Epithelial cell of esophagus (primary cell): ENCODE results near the gene PRDM16.

Experiments used
- DNase-seq: peaks from one replicate; pipeline ENCODE4 v3.0.0; 2010; ENCODE audit warnings: low read depth
- H3K4me3 ChIP-seq: 2 replicates; pipeline ENCODE4 v1.5.1; 2011; ENCODE audit warnings: mild to moderate bottlenecking, low read length, control low read depth
- CTCF ChIP-seq: IDR thresholded peaks from 2 replicates; pipeline ENCODE4 v1.5.1; 2011; ENCODE audit warnings: low read depth, mild to moderate bottlenecking, low read length, control low read depth, inconsistent platforms; ENCODE audit not compliant: insufficient read depth; ENCODE audit errors: missing control alignments

The PRDM16 gene

DNA sequence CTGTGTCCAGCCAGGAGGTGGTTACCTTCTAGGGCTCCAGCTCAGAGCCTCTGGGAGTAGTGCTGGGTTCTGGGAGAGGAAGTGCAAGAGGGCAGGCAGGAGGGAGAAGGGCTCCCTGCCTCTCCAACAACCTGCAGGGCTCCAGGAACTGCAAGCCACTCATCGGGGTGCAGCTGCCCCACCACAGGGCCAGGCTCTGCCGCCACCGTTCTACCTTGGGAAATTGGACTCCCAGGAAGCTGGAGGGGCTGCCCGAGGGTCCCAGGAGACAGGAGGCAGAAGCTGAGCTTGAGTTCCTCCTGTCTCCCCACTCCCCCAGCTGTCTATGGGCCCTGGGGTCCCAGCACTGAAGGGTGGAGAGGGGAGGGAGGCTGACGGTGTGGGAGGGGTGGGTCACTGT lies 7.4 kb upstream of the PRDM16 start:
- DNase-seq, result no peak
- no peak for TF ChIP-seq CTCF
- no peak overlapping the region for H3K4me3 ChIP-seq

DNA sequence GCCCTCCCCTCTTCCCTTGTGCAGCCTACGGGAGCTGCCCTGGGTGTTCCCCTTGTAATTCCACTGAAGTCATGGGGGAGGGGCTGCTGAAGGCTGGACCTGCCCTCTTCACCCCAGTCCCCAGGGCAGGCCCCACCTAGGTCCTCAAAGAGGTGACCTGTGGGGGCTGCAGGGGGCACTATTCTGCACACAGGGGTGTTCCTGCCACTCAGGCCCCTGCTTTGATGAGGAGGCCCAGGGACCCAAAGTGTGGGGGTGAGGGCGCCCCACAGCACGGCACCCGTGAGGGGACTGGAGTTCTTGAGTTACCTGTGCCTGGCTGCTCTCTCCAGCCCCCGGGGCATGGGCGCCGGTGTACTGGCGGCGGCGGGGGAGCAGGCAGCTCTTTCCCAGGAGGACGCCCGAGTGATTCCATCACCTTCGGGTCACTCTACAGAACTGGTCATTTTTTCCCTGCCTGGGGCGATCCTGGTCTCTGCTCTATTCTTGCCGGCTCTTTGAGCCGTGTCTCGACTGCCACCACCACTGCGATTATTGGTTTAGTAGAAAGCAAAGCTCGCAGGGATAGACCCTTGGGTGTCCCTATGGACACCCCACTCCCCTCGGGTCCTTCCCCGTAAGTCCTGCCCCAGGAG lies 6.9 kb upstream of the PRDM16 start:
- DNase-seq, result no peak
- no peak for TF ChIP-seq CTCF
- H3K4me3 ChIP-seq, result no peak overlapping the region

DNA sequence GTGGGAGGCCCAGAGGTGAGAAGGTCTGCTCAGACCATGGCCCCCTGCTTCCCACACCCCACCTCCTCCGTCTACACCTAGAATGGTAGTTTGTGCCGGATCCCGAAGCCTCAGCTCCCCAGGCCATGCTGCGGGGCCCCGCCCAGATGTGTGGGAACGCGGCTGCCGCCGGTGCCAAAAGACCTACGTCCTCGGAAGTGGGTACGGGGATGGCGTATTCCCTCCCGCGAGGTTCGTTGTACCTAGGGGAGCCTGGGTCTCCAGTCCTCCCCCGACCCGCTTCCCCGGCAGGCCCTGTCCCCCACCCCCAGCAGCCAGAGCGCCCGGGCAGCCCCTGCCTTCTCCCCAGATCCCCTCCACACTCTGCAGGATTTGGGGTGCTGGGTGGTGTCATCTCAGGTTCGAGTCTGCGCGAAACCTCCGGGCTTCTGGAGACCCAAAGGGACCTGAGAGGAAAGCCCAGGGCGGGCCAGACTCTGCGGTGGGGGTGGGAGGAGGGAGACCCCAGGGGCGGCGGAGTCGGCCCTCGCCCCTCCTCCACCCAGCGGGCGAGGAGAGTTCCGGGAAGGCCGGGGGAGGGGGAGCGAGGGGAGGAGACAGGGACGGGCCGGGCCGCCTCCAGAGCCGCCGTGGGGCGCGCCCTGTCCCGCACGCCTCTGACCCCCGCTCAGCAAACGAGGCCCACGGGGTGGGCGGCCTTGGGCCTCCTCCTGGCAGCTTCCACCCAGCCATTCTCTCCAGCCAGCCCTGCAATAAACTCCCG lies 6.2 kb upstream of the PRDM16 start:
- no peak for TF ChIP-seq CTCF
- no peak overlapping the region for H3K4me3 ChIP-seq
- no peak for DNase-seq

DNA sequence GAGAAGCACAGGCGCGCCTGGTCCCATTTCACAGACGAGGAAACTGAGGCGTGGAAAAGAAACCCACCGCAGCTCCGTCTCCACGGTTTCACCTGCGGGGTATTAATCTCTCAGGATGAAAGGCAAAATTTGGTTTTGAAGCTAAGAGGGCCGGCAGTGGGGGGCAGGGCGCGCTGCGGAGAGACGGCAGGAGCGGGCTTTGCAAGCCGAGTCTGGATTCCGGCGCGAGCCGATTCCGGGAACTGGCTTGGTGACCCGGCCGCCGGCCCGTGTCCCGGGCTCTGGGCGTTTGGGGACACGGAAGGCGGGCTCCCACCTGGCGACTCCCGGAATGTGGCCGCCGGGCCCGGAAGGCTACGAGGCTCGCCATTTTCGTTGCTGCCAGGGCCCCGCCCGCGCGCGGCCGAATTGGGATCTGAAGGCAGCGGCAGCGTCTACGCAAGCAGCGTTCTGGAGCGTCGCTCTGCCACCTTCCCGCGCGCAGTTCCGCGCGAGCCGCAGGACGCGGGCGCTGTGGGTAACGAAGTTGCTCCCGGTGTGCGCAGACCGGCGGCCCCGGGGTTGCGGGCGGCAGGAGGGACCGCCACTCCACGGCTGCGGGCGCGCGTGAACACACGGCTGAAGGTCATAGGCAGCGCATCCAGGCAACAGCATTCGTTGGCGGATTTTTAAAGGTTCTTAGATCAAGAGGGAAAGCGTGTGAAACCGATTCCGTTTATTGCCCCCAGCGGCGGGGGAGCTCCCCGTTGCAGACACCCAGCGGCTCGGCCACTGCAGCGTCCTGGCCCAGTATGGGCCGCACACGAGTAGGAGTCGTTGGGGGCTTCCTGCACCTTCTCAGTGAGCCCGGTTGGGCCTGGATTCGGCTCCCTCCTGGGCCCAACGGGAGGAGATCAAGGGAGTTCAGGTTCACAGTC lies 5.4 kb upstream of the PRDM16 start:
- no peak overlapping the region for H3K4me3 ChIP-seq
- DNase-seq, result no peak
- TF ChIP-seq CTCF, result no peak

DNA sequence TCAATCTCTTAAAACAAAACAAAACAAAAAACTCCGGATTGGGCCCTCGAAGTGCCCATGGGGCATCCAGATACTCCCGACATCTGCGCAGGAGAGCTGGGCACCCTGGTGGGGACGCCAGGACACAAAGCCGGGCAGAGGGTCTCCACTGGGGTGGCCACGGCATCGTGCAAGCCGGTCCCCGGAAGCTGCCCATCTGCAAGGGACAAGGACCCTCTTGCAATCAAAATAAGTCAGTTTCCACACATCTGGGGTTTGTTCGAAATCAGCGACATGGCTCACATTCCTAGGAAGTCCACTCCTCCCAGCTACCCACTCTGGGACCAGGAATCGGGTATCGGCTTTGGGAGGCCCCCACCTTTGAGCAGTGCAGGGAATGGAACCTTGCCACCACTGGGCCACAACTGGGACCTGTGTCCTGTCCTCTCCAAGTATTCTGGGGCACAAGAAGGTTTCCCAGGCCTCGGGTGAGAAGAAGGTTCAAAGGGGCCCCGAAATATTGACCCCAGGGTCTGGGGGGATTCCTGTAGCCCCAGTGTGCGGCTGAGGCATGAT lies 4.6 kb upstream of the PRDM16 start:
- TF ChIP-seq CTCF, result no peak
- H3K4me3 ChIP-seq, result no peak overlapping the region
- no peak for DNase-seq

GRCh38 chr1:3064901-3065300 lies 4.1 kb upstream of the PRDM16 start:
- no peak for DNase-seq
- H3K4me3 ChIP-seq, result no peak overlapping the region
- TF ChIP-seq CTCF, result no peak
